HepG2 (cell line): ENCODE data around the gene CPN1. TPM values are rescaled to one million over a fixed set of nuclear protein-coding genes. Genes with fewer than 3 reads are reported as not detected.

Experiments
- ARHGAP35 ChIP-seq: sonication (generic); formaldehyde crosslinking; IDR thresholded peaks from 2 replicates; pipeline ENCODE4 v1.9.0; 2022; ENCODE audit warnings: mild to moderate bottlenecking, inconsistent platforms, moderate library complexity, missing genetic modification reagents, borderline replicate concordance
- ARNT2 ChIP-seq: sonication (generic); formaldehyde crosslinking; IDR thresholded peaks from 2 replicates; pipeline ENCODE4 v1.8.0; 2022; ENCODE audit warnings: mild to moderate bottlenecking, low read depth, missing genetic modification reagents, moderate library complexity
- ATRX ChIP-seq: sonication (generic); formaldehyde crosslinking; IDR thresholded peaks from 2 replicates; pipeline ENCODE4 v1.4.0; 2020; ENCODE audit warnings: missing genetic modification reagents, borderline replicate concordance
- CREBL2 ChIP-seq: sonication (generic); formaldehyde crosslinking; IDR thresholded peaks from 2 replicates; pipeline ENCODE4 v1.8.1; 2023; ENCODE audit warnings: missing genetic modification reagents, mild to moderate bottlenecking, borderline replicate concordance
- GATAD2A ChIP-seq: IDR thresholded peaks from 2 replicates; pipeline ENCODE4 v1.6.1; 2016
- GZF1 ChIP-seq: sonication (generic); formaldehyde crosslinking; IDR thresholded peaks from 2 replicates; pipeline ENCODE4 v1.5.1; 2020; ENCODE audit warnings: mild to moderate bottlenecking, missing genetic modification reagents
- ISL2 ChIP-seq: sonication (generic); formaldehyde crosslinking; IDR thresholded peaks from 2 replicates; pipeline ENCODE4 v1.5.0; 2020; ENCODE audit warnings: missing genetic modification reagents
- NCOA5 ChIP-seq: sonication (generic); formaldehyde crosslinking; IDR thresholded peaks from 2 replicates; pipeline ENCODE4 v1.4.0; 2020; ENCODE audit warnings: missing genetic modification reagents
- NFIC ChIP-seq: IDR thresholded peaks from 2 replicates; pipeline ENCODE4 v1.6.1; 2012; ENCODE audit warnings: mild to moderate bottlenecking, low read length, inconsistent platforms
- NPAS2 ChIP-seq: sonication (generic); formaldehyde crosslinking; IDR thresholded peaks from 2 replicates; pipeline ENCODE4 v1.8.0; 2022; ENCODE audit warnings: mild to moderate bottlenecking, missing genetic modification reagents, borderline replicate concordance
- PRDM15 ChIP-seq: sonication (generic); formaldehyde crosslinking; IDR thresholded peaks from 2 replicates; pipeline ENCODE4 v1.4.0; 2020; ENCODE audit warnings: missing genetic modification reagents
- RBM22 ChIP-seq: fragments of 200-400 bp; formaldehyde crosslinking; optimal IDR thresholded peaks from 2 replicates; pipeline ENCODE3; 2017; ENCODE audit warnings: mild to moderate bottlenecking, low read length, moderate library complexity
- TFDP1 ChIP-seq: IDR thresholded peaks from 2 replicates; pipeline ENCODE4 v1.6.1; 2016; ENCODE audit warnings: missing compliant biosample characterization, missing genetic modification reagents, borderline replicate concordance
- ZNF260 ChIP-seq: sonication (generic); formaldehyde crosslinking; IDR thresholded peaks from 2 replicates; pipeline ENCODE4 v1.4.0; 2020; ENCODE audit warnings: missing genetic modification reagents, low read depth, mild to moderate bottlenecking, borderline replicate concordance
- ZNF430 ChIP-seq: sonication (generic); formaldehyde crosslinking; IDR thresholded peaks from 2 replicates; pipeline ENCODE4 v1.9.0; 2021; ENCODE audit warnings: mild to moderate bottlenecking, missing genetic modification reagents
- ZNF543 ChIP-seq: sonication (generic); formaldehyde crosslinking; IDR thresholded peaks from 2 replicates; pipeline ENCODE4 v1.4.0; 2020; ENCODE audit warnings: mild to moderate bottlenecking, missing genetic modification reagents
- ZNF639 ChIP-seq: conservative IDR thresholded peaks from 2 replicates; pipeline ENCODE4 v1.6.1; 2018; ENCODE audit warnings: missing genetic modification reagents
- ZNF891 ChIP-seq: sonication (generic); formaldehyde crosslinking; IDR thresholded peaks from 2 replicates; pipeline ENCODE4 v1.5.0; 2020; ENCODE audit warnings: mild to moderate bottlenecking, missing genetic modification reagents
- ZUFSP ChIP-seq: sonication (generic); formaldehyde crosslinking; IDR thresholded peaks from 2 replicates; pipeline ENCODE4 v1.9.0; 2021; ENCODE audit warnings: missing genetic modification reagents, mild to moderate bottlenecking, borderline replicate concordance
- polyA plus RNA-seq, 8 experiments: library from polyadenylated mRNA; depleted of rRNA in 3 of 8; stranded (reverse) in 7 of 8; unstranded in 1 of 8; fragments of >200 nt; fragmentation: Illumina TruSeq in 4 of 8; extraction: Trizol in 4 of 8; gene quantifications; 2 replicates each; pipeline versions ENCODE4 v1.2.1 to v1.2.3, GENCODE V29; 2011 to 2016; ENCODE audit warnings: low read depth in 4 of 8, missing spikeins in 1 of 8, mixed read lengths in 1 of 8; ENCODE audit not compliant: insufficient read depth in 1 of 8
- total RNA-seq, 5 experiments: library from RNA; depleted of rRNA; stranded (reverse); fragments of >200 nt; fragmentation: Illumina TruSeq; extraction: Trizol; gene quantifications; 2 replicates each; pipeline ENCODE4 v1.2.3, GENCODE V29; 2016; ENCODE audit warnings: low read depth in 1 of 5

CPN1 gene
- total and polyA plus RNA-seq, 2 of the 13 experiments (the other 11 are each of a cell fraction or from before 2014, with no cell fraction given) = 17.3 to 35.1 TPM

- TF ChIP-seq PRDM15 = 0 out of 2 replicates have a peak, but pooled peaks have one; percentile 27
- TF ChIP-seq ZNF639 (CRISPR knock-in tag) = peak; percentile 53; the same call in 1 of the 2 replicates
- peak; percentile 54; the same call in 1 of the 2 replicates for TF ChIP-seq TFDP1
- TF ChIP-seq ATRX = no peak
- no peak for TF ChIP-seq ARNT2
- no peak for TF ChIP-seq GZF1 (CRISPR knock-in tag)
- no peak for TF ChIP-seq ZNF260 (CRISPR knock-in tag)
- peak; percentile 98 for TF ChIP-seq ISL2 (CRISPR knock-in tag)
- peak; percentile 93 for TF ChIP-seq NFIC
- peak; percentile 74; the same call in 1 of the 2 replicates for TF ChIP-seq ZNF430
- TF ChIP-seq RBM22 = no peak
- TF ChIP-seq NCOA5 = 0 out of 2 replicates have a peak, but pooled peaks have one; percentile 13
- no peak for TF ChIP-seq ARHGAP35 (CRISPR knock-in tag)
- TF ChIP-seq GATAD2A (CRISPR knock-in tag) = peak; percentile 98
- no peak for TF ChIP-seq NPAS2
- TF ChIP-seq ZUFSP (CRISPR knock-in tag) = no peak
- no peak for TF ChIP-seq ZNF891 (CRISPR knock-in tag)
- TF ChIP-seq ZNF543 = peak; percentile 69; the same call in 1 of the 2 replicates
- TF ChIP-seq CREBL2 (CRISPR knock-in tag) = no peak
These were observed 19.8 kb upstream of the CPN1 start (continued) for GRCh38 chr10:100101192-100102076.
